Left colon (tissue), 2 donors: ENCODE results near the gene CTTNBP2. TPM values are rescaled to one million over a fixed set of nuclear protein-coding genes. Genes with fewer than 3 reads are reported as not detected.

Source experiments
- ATAC-seq: fragments of 200-7000 bp; cut with Tn5 transposase; one replicate; pipeline ENCODE4 v1.9.1; 2020; ENCODE audit warnings: mild to moderate bottlenecking, moderate library complexity
- DNase-seq, 2 donors: peaks; one replicate each; pipeline ENCODE4 v3.0.0-alpha.2; 2020
- intact Hi-C, 2 donors: fragments of 100-400 bp; cut with DNase I in 1 of 2; cut with micrococcal nuclease in 1 of 2; formaldehyde crosslinking; loops; one replicate each; pipeline versions ENCODE4 v1.11.2 to v1.14.0; 2022; cut with DNase I, micrococcal nuclease
- long read RNA-seq: library from polyadenylated mRNA; unstranded; transcript quantifications from one replicate; pipeline ENCODE4 v2.0.0, GENCODE V29; 2021
- total RNA-seq, 2 donors: library from RNA; stranded (reverse); fragmentation: NEBNext Ultra II Directional; extraction: Animal tissue kit (Norgen Biotek cat#: 25700); gene quantifications; one replicate each; pipeline ENCODE4 v1.2.1, GENCODE V29; 2021
- donor health status: DM: no; HTN: no; CAD: no.
- donor health status: DM: yes; HTN: yes; CAD: no.

Gene CTTNBP2, protein sequence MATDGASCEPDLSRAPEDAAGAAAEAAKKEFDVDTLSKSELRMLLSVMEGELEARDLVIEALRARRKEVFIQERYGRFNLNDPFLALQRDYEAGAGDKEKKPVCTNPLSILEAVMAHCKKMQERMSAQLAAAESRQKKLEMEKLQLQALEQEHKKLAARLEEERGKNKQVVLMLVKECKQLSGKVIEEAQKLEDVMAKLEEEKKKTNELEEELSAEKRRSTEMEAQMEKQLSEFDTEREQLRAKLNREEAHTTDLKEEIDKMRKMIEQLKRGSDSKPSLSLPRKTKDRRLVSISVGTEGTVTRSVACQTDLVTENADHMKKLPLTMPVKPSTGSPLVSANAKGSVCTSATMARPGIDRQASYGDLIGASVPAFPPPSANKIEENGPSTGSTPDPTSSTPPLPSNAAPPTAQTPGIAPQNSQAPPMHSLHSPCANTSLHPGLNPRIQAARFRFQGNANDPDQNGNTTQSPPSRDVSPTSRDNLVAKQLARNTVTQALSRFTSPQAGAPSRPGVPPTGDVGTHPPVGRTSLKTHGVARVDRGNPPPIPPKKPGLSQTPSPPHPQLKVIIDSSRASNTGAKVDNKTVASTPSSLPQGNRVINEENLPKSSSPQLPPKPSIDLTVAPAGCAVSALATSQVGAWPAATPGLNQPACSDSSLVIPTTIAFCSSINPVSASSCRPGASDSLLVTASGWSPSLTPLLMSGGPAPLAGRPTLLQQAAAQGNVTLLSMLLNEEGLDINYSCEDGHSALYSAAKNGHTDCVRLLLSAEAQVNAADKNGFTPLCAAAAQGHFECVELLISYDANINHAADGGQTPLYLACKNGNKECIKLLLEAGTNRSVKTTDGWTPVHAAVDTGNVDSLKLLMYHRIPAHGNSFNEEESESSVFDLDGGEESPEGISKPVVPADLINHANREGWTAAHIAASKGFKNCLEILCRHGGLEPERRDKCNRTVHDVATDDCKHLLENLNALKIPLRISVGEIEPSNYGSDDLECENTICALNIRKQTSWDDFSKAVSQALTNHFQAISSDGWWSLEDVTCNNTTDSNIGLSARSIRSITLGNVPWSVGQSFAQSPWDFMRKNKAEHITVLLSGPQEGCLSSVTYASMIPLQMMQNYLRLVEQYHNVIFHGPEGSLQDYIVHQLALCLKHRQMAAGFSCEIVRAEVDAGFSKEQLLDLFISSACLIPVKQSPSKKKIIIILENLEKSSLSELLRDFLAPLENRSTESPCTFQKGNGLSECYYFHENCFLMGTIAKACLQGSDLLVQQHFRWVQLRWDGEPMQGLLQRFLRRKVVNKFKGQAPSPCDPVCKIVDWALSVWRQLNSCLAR (N-terminal part only)
- 1 to 10 TPM; 2.2 to 3.8 TPM for total RNA-seq
- long read RNA-seq, partial matches to known transcripts: 0 of 1 reads
- long read RNA-seq, other reads (novel, unspliced or antisense): 1 of 1 reads

DNA sequence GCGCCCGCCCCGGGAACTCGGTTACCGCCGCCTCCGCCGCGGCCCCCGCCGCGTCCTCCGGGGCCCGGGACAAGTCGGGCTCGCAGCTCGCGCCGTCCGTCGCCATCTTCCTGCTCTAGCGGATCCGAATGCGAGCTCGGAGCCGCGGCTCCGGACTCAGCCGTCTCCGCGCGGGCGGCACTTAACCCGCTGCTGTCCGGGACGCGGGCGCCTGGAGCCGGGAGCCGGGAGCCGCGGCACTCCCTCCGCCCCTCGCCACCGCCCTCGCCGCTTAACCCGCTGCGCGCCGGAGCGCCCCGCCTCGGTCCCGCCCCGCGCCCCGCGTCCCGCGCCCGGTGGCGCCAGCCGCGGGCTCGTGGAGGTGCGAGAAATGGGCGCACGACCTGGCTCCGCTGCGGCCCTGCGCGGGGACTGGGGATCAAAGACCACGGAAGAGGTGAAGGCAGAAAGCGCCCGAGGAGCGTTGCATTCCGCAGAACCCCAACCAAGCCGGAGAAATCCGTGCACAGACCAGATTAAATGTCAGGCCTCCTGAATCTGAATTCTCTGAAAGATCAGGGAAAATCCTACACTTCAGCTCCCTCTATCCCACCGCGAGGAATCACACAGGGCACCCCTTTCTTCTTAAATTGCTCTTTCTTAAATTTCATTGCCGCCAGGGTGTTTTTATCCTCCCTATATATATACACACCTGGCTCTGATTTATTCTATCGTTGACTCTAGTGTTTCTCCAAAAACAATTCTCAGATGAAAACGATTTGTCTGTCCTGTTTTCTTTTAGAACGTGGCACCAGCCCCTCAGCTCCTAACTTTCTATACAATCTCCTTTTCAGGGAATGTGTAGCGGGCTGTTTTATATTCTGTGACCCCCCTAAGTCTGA, at the start of gene CTTNBP2:
TSS of gene CTTNBP2 (minus strand) at position 132 of the 881 bp plus-strand sequence. CDS start at position 106, 26 bp downstream.
- intact Hi-C loops: no loop called here
- ATAC-seq: peak; percentile 88

DNA sequence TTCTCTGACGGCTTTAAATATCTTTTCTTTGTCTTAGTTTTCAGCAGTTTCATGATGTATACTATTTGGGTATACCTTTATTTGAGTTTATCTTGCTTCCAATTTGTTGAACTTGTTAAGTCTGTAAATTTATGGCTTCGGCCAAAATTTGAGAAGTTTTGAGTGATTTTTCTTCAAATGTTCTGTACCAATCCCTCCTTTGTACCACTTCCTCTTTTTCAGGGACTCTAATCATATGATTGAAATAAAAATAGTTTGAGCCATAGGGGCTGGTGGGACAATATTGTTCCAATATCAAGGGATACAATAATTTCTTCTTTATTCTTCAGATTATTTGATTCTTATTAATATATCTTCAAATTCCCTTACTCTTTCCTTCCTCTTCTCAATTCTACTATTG, 43.1 kb upstream of the CTTNBP2 start:
- ATAC-seq: no peak
- DNase-seq: no peak
- intact Hi-C loops: no loop called here

More for the DNA sequence above, at the start of gene CTTNBP2:
- DNase-seq: peak; percentile 28 to 57

DNA sequence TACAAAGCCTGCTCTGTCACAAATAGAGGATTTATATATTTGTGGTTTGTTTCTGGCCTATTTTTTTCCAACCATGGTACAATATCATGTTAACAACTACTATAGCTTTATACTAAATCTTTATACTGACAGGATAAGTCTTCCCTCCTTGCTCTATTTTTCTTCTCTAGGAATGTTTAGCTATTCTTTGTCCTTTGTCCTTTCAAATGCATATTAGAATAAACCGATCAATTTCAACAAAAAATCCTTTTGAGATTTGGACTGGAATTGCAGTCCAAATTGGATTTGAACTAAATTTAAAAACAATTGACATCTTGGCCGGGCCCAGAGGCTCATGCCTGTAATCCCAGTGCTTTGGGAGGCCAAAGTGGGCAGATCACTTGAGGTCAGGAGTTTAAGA, 39.2 kb upstream of the CTTNBP2 start:
- intact Hi-C loops: no loop called here
- DNase-seq (no peak), ATAC-seq (no peak)

DNA sequence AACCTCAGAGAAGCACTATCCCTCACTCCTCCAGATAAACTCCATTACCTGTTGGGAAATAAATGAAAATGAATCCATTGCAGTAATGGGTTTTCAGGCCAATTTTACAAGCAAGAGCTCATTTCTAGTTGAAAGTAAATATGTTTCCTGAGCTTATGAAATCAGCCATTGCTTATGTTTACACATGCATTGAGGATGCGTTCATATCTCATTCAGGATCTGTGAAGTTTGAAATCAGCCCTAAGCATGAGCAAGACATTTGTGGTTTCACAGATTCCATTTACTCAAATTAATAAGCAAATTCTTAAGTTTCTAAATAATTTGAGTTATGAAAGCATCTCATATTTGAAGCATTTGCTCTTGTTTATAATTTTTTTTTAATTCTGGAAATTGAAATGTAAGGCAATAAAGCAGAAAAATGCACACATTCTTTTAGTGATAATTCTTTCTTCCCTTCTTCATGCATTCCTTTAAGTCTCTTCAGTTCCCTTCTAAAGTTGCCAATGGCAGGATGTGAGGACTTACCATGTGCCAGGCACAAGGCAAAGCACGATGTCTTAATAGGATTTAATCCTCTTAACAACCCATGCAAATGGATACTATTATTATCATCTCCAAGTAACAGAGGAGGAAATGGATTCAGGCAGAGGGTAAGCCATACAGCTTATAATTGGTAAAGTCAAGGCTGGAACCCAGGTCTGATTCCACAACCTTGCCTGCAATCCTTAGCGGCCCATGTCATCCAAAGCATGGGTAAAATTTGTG, 35.0 kb upstream of the CTTNBP2 start:
- DNase-seq: no peak
- no peak for ATAC-seq
- intact Hi-C loops: no loop called here

DNA sequence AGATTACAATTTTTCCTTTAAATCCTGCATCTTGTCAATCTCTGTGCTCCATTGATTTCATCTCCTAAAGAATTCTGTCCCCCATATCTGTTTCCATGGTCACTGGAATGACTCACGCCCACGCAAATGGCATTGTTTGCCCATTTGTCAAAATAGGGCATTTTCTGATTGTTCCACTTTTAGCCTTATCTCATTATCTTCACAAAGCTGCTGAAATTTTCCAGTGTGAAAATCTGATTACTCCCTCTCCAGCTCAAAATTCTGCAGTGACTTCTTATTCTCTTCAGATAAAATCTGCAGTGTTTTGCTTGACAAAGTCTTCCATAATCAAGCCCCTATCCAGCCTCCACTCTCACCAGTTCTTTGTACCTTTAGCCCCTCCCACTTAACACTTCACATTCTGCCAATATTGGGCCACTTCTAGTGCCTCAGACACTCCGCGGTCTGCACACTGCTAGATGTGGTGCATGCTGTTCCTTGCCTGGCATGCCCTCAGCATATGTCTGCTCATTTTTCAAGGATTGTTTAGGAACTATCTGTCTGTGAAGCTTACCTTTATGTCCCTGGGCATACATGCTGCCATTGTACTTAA, 33.9 kb upstream of the CTTNBP2 start:
- DNase-seq (no peak), ATAC-seq (no peak)
- intact Hi-C loops: no loop called here

DNA sequence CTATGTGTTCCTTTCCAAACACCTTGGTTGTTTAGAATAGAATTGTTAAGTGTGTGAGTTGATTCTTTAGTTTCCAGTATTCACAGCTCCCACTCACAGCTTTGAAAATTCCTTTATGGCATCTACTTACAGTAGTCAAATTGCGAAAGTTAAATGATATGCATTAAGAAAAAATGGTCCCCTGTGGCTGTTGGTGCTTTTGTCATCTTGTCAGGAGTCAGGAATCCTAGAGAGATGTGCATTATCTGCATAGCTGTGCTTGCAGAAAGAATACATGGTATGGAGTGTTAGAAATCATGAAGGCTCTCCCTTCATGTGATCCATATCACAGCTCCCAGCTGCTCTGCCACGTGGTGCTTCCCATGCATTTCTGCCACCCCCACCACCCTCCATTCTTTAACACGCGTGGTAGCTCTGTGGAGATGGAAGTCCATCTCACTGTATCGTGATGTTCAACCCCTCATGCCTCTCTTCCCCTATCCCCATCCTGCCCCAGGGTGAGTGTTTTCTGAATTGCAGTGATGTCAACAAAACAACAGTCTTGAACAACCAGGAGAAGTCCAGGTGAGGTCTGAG, 29.2 kb upstream of the CTTNBP2 start:
- ATAC-seq: no peak
- intact Hi-C loops: no loop called here
- no peak for DNase-seq

DNA sequence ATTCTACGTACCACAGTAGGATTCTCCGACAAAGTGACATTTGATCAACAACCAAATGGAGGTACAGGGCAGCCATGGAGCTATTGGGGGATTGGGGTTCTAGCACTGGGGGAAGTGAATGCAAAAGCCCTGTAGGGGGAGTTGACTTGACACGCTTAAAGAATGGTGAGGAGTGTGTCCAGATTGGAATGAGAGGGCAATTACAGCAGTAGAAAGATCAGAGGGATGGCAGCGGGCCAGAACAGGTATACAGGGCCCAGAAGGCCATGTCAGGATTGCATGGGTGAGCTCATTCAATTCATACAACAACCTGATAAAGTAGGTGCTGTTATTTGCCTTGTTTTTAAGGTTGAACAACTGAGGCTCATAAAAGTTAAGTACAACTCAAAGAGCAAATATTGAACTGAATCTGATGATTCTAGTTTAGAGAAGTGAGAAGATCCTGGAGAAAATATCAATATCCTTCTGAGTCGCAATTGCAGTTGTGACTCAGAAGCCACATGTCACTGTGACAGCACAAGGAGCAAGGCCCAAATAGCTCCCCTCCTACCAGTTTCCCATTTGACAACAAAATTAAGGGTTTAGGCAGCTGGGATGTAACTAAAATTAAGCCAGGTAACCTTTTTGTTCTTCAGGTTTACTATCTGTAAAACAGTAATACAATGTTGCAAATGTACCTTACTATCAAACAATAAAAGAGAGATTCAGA, 28.0 kb upstream of the CTTNBP2 start:
- ATAC-seq (peak; percentile 98), DNase-seq (peak; percentile 76 to 91)
- intact Hi-C loops: no loop called here

DNA sequence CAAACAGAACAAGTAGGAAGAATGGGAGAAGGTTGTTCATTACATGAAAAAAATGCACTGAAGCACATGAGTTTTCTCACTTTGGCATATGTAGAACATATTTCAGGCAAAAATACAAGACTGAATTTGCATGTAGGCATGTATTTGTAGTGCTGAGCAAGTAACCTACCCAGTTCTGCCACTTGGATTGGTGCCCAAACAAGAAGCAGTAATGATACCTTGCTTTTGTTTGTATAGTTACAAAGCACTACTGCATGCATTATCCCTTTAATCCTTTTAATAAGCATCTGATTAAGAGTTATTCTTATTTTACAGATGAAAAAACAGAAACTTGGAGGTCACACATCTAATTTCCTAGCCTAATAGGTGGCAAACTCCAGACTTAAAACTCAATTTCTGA, 23.1 kb upstream of the CTTNBP2 start:
- no peak for DNase-seq
- intact Hi-C loops: no loop called here
- ATAC-seq: no peak

DNA sequence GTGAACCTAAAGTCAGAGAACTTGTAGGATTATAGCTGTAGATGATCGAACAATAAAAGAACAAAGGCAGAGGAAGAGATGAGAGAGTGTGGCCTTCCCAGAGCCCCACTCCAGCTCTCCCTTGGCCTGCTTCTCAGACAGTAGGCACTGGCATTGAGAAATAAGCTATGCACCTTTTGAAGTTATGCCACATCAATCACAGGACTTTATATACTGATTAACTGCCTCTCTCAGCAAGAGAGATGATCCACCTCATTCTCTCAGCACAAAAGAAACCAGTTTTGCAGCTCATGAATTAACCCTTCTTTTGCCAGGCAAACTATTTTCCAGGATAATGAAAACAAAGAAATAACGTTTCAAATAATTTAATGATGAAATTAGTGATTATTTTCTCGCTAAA, 22.0 kb upstream of the CTTNBP2 start:
- DNase-seq (no peak), ATAC-seq (no peak)
- intact Hi-C loops: no loop called here

DNA sequence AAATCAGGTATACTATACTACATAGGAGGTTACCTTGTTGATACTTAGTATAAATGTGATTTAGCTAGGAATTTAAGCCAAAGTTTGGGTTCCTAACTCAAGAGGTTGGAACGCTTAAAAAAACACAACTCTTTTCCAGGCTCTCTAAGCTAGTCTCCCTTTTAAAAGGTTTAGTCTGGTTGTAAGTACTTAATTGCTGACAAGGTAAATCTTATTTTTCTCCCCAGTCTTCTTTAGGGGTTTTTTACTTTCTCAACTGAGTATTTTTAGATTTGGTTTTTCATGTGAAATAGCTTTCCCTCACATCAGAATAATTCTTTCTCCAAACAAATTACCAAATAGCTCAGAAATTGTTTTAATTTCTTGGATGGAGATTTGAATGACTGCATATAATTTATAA, 20.8 kb upstream of the CTTNBP2 start:
- ATAC-seq (no peak), DNase-seq (no peak)
- intact Hi-C loops: no loop called here

DNA sequence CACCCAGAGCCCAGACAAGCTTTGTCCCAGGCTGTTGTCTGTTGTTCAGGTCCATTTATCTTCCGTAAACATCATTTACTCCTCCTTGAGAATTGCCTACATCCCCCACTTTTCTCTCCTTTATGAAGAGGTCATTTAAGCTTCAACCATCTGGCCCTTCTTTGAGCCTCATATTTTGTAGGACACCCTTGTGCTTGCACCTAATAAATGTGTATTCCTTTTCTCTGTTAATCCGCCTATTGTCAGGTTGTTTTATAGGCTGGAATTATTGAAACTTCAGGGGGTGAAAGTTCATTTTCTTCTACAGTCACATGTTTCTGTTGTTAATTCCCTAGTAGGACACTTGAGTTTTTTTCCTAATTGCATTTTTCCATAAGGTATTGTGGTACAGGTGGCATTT, 19.6 kb upstream of the CTTNBP2 start:
- ATAC-seq (no peak), DNase-seq (no peak)
- intact Hi-C loops: no loop called here

DNA sequence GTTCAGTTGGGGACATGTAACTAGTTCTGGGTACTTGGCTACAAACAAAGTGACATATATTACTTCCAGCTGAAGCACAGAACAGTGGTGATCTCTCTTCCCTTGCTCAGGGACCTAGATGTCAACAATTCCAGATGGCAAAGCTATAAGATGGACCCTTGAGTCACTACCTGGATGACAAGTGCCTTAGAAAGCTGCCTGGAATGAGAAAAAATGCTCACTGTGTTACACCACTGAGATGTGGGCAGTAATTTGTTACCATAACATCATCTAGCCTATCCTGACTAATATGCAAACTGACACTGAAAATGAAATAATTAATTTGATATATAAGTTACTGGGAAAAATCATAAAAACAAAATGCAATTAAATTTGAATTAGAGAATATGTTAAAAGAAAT, 16.4 kb upstream of the CTTNBP2 start:
- DNase-seq (no peak), ATAC-seq (no peak)
- intact Hi-C loops: no loop called here

DNA sequence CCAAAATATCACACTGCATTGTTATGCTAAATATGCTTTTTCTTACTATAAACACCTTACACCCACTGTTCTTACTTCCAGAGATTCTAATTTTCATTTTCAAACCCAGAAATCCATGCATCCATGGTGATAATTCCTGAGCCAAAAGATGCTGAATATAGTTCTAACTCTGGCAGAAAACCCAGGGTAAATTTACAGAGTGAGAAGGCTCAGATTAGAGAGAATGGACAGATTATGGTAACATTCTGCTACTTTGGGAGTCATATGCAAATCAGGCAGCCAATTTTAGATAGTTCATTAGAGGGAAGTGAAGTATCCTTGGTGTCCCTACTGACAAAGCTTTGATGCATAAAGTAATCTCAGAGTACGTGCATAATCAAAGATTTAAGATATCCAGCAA, 15.4 kb upstream of the CTTNBP2 start:
- ATAC-seq (no peak), DNase-seq (no peak)
- intact Hi-C loops: no loop called here

DNA sequence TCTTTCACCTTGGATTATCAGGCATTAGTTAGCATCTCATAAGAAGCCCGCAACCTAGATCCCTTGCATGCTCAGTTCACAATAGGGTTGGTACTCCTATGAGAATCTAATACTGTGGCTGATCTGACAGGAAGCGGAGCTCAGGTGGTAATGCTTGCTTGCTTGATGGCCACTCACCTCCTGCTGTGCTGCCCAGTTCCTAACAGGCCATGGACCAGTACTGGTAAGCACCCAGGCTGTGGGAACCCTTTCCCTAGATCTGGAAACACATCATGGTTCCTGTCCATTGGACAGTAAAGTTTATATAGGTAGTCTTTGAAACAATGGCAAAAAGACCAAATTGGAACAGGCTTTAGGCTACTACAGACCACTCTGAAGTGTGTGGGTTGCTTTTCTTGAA, 9.4 kb upstream of the CTTNBP2 start:
- no peak for DNase-seq
- intact Hi-C loops: no loop called here
- no peak for ATAC-seq

DNA sequence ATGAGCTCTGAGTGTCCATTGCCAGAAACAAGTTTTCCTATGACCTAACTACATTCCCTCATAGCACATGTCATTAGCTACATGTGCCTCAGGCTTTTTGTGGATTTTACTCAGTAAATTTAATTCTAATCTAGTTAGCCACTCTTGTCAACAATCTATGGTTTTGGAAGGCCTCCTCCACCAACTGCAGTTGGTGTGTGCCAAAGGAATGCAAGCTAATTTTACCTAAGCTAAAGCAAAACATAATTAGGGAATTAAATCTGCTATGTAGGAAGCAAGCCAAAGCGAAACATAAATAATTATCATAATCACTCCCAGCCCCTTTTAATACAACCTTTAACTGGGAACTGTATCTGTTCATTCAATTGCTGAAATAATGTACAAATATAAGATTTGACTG, 3.5 kb upstream of the CTTNBP2 start:
- intact Hi-C loops: no loop called here
- ATAC-seq (no peak), DNase-seq (no peak)

DNA sequence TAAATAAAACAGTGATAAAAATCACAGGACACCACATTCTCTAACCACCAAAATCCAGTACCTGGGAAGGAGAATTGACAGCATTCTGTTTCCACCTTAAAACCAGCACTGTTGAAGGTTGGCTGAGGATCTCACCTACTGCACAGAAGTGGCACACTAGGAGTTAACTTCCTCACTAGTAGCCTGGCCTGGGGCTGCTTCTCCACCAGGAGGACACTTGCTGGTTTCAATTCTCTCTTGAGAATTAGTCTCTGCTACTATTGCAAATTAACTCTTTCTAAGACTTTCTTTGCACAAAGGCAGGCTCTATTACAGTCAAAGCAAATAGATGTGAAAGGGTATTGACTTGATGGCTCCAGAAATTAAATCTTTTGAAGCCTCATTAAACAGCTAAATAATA, 2.3 kb upstream of the CTTNBP2 start:
- no peak for DNase-seq
- no peak for ATAC-seq
- intact Hi-C loops: no loop called here
